Astrocyte (in vitro differentiated cells and primary cell): Measurements from ENCODE around the gene MED13L. TPM values are rescaled to one million over a fixed set of nuclear protein-coding genes. Genes with fewer than 3 reads are reported as not detected.

Experiments
- DNase-seq: peaks from one replicate; pipeline ENCODE4 v3.0.0-alpha.2; 2010; ENCODE audit warnings: low read depth
- FAIRE-seq: peaks from 2 replicates; lab custom pipeline; 2011; peaks lifted over from hg19 to GRCh38; lab: Jason Lieb, UNC
- H2AFZ ChIP-seq: 2 replicates; pipeline ENCODE4 v1.6.0; 2012; ENCODE audit warnings: low read depth, low read length, inconsistent platforms
- H3K27ac ChIP-seq: 2 replicates; pipeline ENCODE4 v1.5.1; 2011; ENCODE audit warnings: low read depth, low read length, inconsistent platforms
- H3K27me3 ChIP-seq: 2 replicates; pipeline ENCODE4 v1.6.0; 2011; ENCODE audit warnings: low read length, inconsistent platforms; ENCODE audit not compliant: insufficient read depth
- H3K36me3 ChIP-seq: 2 replicates; pipeline ENCODE4 v1.5.1; 2011; ENCODE audit warnings: low read length, inconsistent platforms; ENCODE audit not compliant: insufficient read depth
- H3K4me1 ChIP-seq: 2 replicates; pipeline ENCODE4 v1.5.1; 2011; ENCODE audit warnings: low read length, inconsistent platforms; ENCODE audit not compliant: insufficient read depth
- H3K4me2 ChIP-seq: 2 replicates; pipeline ENCODE4 v1.6.0; 2012; ENCODE audit warnings: low read length, inconsistent platforms
- H3K4me3 ChIP-seq: 2 replicates; pipeline ENCODE4 v1.5.1; 2011; ENCODE audit warnings: low read depth, mild to moderate bottlenecking, low read length, inconsistent platforms; ENCODE audit not compliant: insufficient read depth
- H3K79me2 ChIP-seq: 2 replicates; pipeline ENCODE4 v1.6.0; 2012; ENCODE audit warnings: mild to moderate bottlenecking, low read length, inconsistent platforms; ENCODE audit not compliant: insufficient read depth
- H3K9ac ChIP-seq: 2 replicates; pipeline ENCODE4 v1.6.0; 2012; ENCODE audit warnings: mild to moderate bottlenecking, low read length, inconsistent platforms
- H3K9me3 ChIP-seq: 2 replicates; pipeline ENCODE4 v1.5.1; 2012; ENCODE audit warnings: low read depth, mild to moderate bottlenecking, low read length, inconsistent platforms; ENCODE audit not compliant: insufficient read depth
- H4K20me1 ChIP-seq: 2 replicates; pipeline ENCODE4 v1.6.0; 2012; ENCODE audit warnings: low read length, inconsistent platforms; ENCODE audit not compliant: insufficient read depth
- H3K27ac Mint-ChIP-seq: one replicate; pipeline ENCODE4 v1.8.0; 2021; ENCODE audit warnings: mild to moderate bottlenecking, mixed read lengths; ENCODE audit not compliant: unreplicated experiment
- H3K27me3 Mint-ChIP-seq: one replicate; pipeline ENCODE4 v1.8.0; 2021; ENCODE audit warnings: low read depth, mixed read lengths; ENCODE audit not compliant: unreplicated experiment
- H3K36me3 Mint-ChIP-seq: one replicate; pipeline ENCODE4 v1.8.0; 2021; ENCODE audit warnings: low read depth, mixed read lengths; ENCODE audit not compliant: unreplicated experiment
- H3K4me1 Mint-ChIP-seq: one replicate; pipeline ENCODE4 v1.8.0; 2021; ENCODE audit warnings: low read depth, mixed read lengths; ENCODE audit not compliant: unreplicated experiment
- H3K4me3 Mint-ChIP-seq: one replicate; pipeline ENCODE4 v1.8.0; 2021; ENCODE audit warnings: mild to moderate bottlenecking, moderate library complexity, mixed read lengths; ENCODE audit not compliant: unreplicated experiment
- H3K9me3 Mint-ChIP-seq: one replicate; pipeline ENCODE4 v1.8.0; 2021; ENCODE audit warnings: mild to moderate bottlenecking, mixed read lengths; ENCODE audit not compliant: unreplicated experiment
- EZH2 ChIP-seq: IDR thresholded peaks from 2 replicates; pipeline ENCODE4 v1.6.1; 2012; ENCODE audit warnings: mild to moderate bottlenecking, low read length, inconsistent platforms; ENCODE audit not compliant: insufficient read depth
- total RNA-seq: library from RNA; stranded (reverse); gene quantifications from 2 replicates; pipeline ENCODE4 v1.2.1, GENCODE V29; 2021
- TF ChIP-seq, protein P1 (sequence below): IDR thresholded peaks from 2 replicates; pipeline ENCODE4 v1.5.1; 2011; ENCODE audit warnings: low read depth, mild to moderate bottlenecking, inconsistent platforms, low read length, moderate library complexity; ENCODE audit not compliant: insufficient read depth

MED13L gene
- total RNA-seq, 1 donor from 2014 or later: 153 TPM

- DNase-seq: no peak
- H3K79me2 ChIP-seq: peaks cover 19% of the 10 kb centered on the region
- H3K9ac ChIP-seq: no peak overlapping the region
- peaks cover 27% of the 10 kb centered on the region for H3K36me3 ChIP-seq
- H3K9me3 Mint-ChIP-seq: no peaks in the 10 kb centered on the region
- peaks cover 13% of the 10 kb centered on the region for H3K36me3 Mint-ChIP-seq
- TF ChIP-seq EZH2: no peak
- TF ChIP-seq, protein P1, sequence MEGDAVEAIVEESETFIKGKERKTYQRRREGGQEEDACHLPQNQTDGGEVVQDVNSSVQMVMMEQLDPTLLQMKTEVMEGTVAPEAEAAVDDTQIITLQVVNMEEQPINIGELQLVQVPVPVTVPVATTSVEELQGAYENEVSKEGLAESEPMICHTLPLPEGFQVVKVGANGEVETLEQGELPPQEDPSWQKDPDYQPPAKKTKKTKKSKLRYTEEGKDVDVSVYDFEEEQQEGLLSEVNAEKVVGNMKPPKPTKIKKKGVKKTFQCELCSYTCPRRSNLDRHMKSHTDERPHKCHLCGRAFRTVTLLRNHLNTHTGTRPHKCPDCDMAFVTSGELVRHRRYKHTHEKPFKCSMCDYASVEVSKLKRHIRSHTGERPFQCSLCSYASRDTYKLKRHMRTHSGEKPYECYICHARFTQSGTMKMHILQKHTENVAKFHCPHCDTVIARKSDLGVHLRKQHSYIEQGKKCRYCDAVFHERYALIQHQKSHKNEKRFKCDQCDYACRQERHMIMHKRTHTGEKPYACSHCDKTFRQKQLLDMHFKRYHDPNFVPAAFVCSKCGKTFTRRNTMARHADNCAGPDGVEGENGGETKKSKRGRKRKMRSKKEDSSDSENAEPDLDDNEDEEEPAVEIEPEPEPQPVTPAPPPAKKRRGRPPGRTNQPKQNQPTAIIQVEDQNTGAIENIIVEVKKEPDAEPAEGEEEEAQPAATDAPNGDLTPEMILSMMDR: no peak
- H2AFZ ChIP-seq: no peak overlapping the region
- H3K9me3 ChIP-seq: no peaks in the 10 kb centered on the region
- peaks cover 28% of the 10 kb centered on the region for H4K20me1 ChIP-seq
- H3K4me2 ChIP-seq: no peak overlapping the region
- no peaks in the 10 kb centered on the region for H3K27me3 Mint-ChIP-seq
- no peak overlapping the region for H3K4me3 ChIP-seq
- no peak for FAIRE-seq
- no peaks in the 10 kb centered on the region for H3K27me3 ChIP-seq
- no peaks in the 10 kb centered on the region for H3K4me1 ChIP-seq
- peaks cover 6% of the 10 kb centered on the region for H3K4me1 Mint-ChIP-seq
- H3K4me3 Mint-ChIP-seq: no peak overlapping the region
- H3K27ac Mint-ChIP-seq: no peak overlapping the region
- no peak overlapping the region for H3K27ac ChIP-seq
These were observed 294.2 kb downstream of the MED13L start for GRCh38 chr12:115983226-115983798.

- no peaks in the 10 kb centered on the region for H3K27me3 ChIP-seq
- H3K4me3 Mint-ChIP-seq: no peak overlapping the region
- H3K27me3 Mint-ChIP-seq: no peaks in the 10 kb centered on the region
- TF ChIP-seq, protein P1: no peak
- TF ChIP-seq EZH2: no peak
- H3K4me1 Mint-ChIP-seq: no peaks in the 10 kb centered on the region
- H3K36me3 ChIP-seq: peaks cover 28% of the 10 kb centered on the region
- FAIRE-seq (no peak), DNase-seq (no peak)
- peaks cover 11% of the 10 kb centered on the region for H3K36me3 Mint-ChIP-seq
- H3K4me1 ChIP-seq: no peaks in the 10 kb centered on the region
- no peak overlapping the region for H2AFZ ChIP-seq
- no peak overlapping the region for H3K4me2 ChIP-seq
- H3K9ac ChIP-seq: no peak overlapping the region
- no peaks in the 10 kb centered on the region for H3K9me3 ChIP-seq
- H3K27ac ChIP-seq: no peak overlapping the region
- H3K9me3 Mint-ChIP-seq: no peaks in the 10 kb centered on the region
- no peak overlapping the region for H3K27ac Mint-ChIP-seq
- peaks cover 11% of the 10 kb centered on the region for H4K20me1 ChIP-seq
- H3K79me2 ChIP-seq: no peaks in the 10 kb centered on the region
- no peak overlapping the region for H3K4me3 ChIP-seq
These were observed 297.2 kb downstream of the MED13L start for GRCh38 chr12:115980339-115980738.

GRCh38 chr12:115979851-115980250 lies 297.6 kb downstream of the MED13L start:
- Histone ChIP-seq H4K20me1 (peaks cover 11% of the 10 kb centered on the region), H3K36me3 (peaks cover 33% of the 10 kb centered on the region)
- H3K36me3 Mint-ChIP-seq: peaks cover 13% of the 10 kb centered on the region

More at GRCh38 chr12:115979851-115980250, 297.6 kb downstream of the MED13L start:
- Histone ChIP-seq H3K9me3 (no peaks in the 10 kb centered on the region), H3K27me3 (no peaks in the 10 kb centered on the region), H3K27ac (no peak overlapping the region), H3K4me1 (no peaks in the 10 kb centered on the region), H3K4me3 (no peak overlapping the region), H3K79me2 (no peaks in the 10 kb centered on the region), H3K4me2 (no peak overlapping the region), H2AFZ (no peak overlapping the region), H3K9ac (no peak overlapping the region)
- Mint-ChIP-seq H3K4me3 (no peak overlapping the region), H3K27ac (no peak overlapping the region), H3K9me3 (no peaks in the 10 kb centered on the region), H3K4me1 (no peaks in the 10 kb centered on the region), H3K27me3 (no peaks in the 10 kb centered on the region)
- FAIRE-seq (no peak), DNase-seq (no peak)
- no peak for TF ChIP-seq EZH2
- TF ChIP-seq, protein P1: no peak
